Natural killer cell (primary cell): ENCODE results near the gene GYS1. TPM values are rescaled to one million over a fixed set of nuclear protein-coding genes. Genes with fewer than 3 reads are reported as not detected.

Experiments
- ATAC-seq, 3 donors: fragments of 150-1000 bp in 2 of 3; fragments of 200-7000 bp in 1 of 3; cut with Tn5 transposase; 1 replicate in 1 of 3; 2 replicates in 2 of 3; pipeline ENCODE4 v1.10.0; 2021; ENCODE audit warnings: mild to moderate bottlenecking in 2 of 3, moderate library complexity in 2 of 3
- DNase-seq, 2 donors: peaks; one replicate each; pipeline versions ENCODE4 v3.0.0 to v3.0.0-alpha.2; 2013 to 2021; ENCODE audit warnings: mixed read lengths in 1 of 2
- H3K27ac ChIP-seq: one replicate; pipeline ENCODE4 v1.5.1; 2013; ENCODE audit warnings: mild to moderate bottlenecking, low read length
- H3K27me3 ChIP-seq: one replicate; pipeline ENCODE4 v1.6.1; 2013; ENCODE audit warnings: low read length; ENCODE audit not compliant: control insufficient read depth, insufficient read depth
- H3K36me3 ChIP-seq: one replicate; pipeline ENCODE4 v1.6.1; 2013; ENCODE audit warnings: low read length; ENCODE audit not compliant: control insufficient read depth, insufficient read depth
- H3K4me1 ChIP-seq: one replicate; pipeline ENCODE4 v1.6.1; 2013; ENCODE audit warnings: low read length; ENCODE audit not compliant: control insufficient read depth, insufficient read depth
- H3K4me3 ChIP-seq: one replicate; pipeline ENCODE4 v1.5.1; 2013; ENCODE audit warnings: low read length
- H3K9me3 ChIP-seq: one replicate; pipeline ENCODE4 v1.6.1; 2013; ENCODE audit warnings: low read length; ENCODE audit not compliant: control insufficient read depth, insufficient read depth
- H3K27ac Mint-ChIP-seq, 2 donors: one replicate each; pipeline ENCODE4 v1.8.0; 2022; ENCODE audit warnings: mild to moderate bottlenecking in 2 of 2, mixed read lengths in 2 of 2, moderate library complexity in 1 of 2
- H3K27me3 Mint-ChIP-seq, 2 donors: one replicate each; pipeline ENCODE4 v1.8.0; 2022; ENCODE audit warnings: low read depth in 2 of 2, mixed read lengths in 2 of 2
- H3K36me3 Mint-ChIP-seq: one replicate; pipeline ENCODE4 v1.8.0; 2022; ENCODE audit warnings: mixed read lengths
- H3K4me1 Mint-ChIP-seq, 2 donors: one replicate each; pipeline ENCODE4 v1.8.0; 2022; ENCODE audit warnings: mixed read lengths in 2 of 2
- H3K4me3 Mint-ChIP-seq: one replicate; pipeline ENCODE4 v1.8.0; 2022; ENCODE audit warnings: mild to moderate bottlenecking, moderate library complexity, mixed read lengths
- H3K9me3 Mint-ChIP-seq, 2 donors: one replicate each; pipeline ENCODE4 v1.8.0; 2022; ENCODE audit warnings: mixed read lengths in 2 of 2
- WGBS: methylation state at CpG from one replicate; pipeline ENCODE4 v1.1.7; 2013; ENCODE audit warnings: missing lambda C conversion rate; ENCODE audit not compliant: insufficient coverage; 5-methylcytosine and 5-hydroxymethylcytosine counted together
- intact Hi-C: fragments of 100-400 bp; cut with micrococcal nuclease; formaldehyde crosslinking; loops from one replicate; pipeline ENCODE4 v1.14.2; 2022
- total RNA-seq, 4 donors: library from RNA; stranded (reverse); fragments of 120-200 nt in 1 of 4; gene quantifications; one replicate each; pipeline versions ENCODE4 v1.2.3 to v1.2.4, GENCODE V29; 2013 to 2022
- TF ChIP-seq, protein P1 (sequence below): fragments of 200-600 bp; IDR thresholded peaks from one replicate; pipeline ENCODE4 v1.8.0; 2022; ENCODE audit warnings: antibody characterized with exemption

GYS1 gene
- total RNA-seq, 3 donors from 2014 or later (not counting 1 experiment from before 2014, with no cell fraction given), result 31.6 to 34.5 (median 34.4) TPM

- Histone ChIP-seq H3K27me3 (peaks cover 3% of the 10 kb centered on the region), H3K27ac (no peak within 1 kb of the TSS), H3K36me3 (no peaks in the 10 kb centered on the region), H3K9me3 (no peaks in the 10 kb centered on the region), H3K4me1 (peaks cover 33% of the 10 kb centered on the region), H3K4me3 (peak within 1 kb of the TSS; percentile 50)
- ATAC-seq, result no peak
- DNase-seq, result peak in 1 of 2 donors; percentile 8
- peaks cover 0 to 7% of the 10 kb centered on the region in 2 donors for H3K27me3 Mint-ChIP-seq
- H3K36me3 Mint-ChIP-seq, result no peaks in the 10 kb centered on the region
- intact Hi-C loops, result no loop called here
- peaks cover 15 to 36% of the 10 kb centered on the region in 2 donors for H3K4me1 Mint-ChIP-seq
- H3K9me3 Mint-ChIP-seq, result no peaks in the 10 kb centered on the region
- 67% methylated on average over 16 of the region's 17 CpGs for WGBS
- peak within 1 kb of the TSS in 1 of 2 donors; percentile 84 for H3K27ac Mint-ChIP-seq
- H3K4me3 Mint-ChIP-seq, result peak within 1 kb of the TSS; percentile 86
- TF ChIP-seq, protein P1, sequence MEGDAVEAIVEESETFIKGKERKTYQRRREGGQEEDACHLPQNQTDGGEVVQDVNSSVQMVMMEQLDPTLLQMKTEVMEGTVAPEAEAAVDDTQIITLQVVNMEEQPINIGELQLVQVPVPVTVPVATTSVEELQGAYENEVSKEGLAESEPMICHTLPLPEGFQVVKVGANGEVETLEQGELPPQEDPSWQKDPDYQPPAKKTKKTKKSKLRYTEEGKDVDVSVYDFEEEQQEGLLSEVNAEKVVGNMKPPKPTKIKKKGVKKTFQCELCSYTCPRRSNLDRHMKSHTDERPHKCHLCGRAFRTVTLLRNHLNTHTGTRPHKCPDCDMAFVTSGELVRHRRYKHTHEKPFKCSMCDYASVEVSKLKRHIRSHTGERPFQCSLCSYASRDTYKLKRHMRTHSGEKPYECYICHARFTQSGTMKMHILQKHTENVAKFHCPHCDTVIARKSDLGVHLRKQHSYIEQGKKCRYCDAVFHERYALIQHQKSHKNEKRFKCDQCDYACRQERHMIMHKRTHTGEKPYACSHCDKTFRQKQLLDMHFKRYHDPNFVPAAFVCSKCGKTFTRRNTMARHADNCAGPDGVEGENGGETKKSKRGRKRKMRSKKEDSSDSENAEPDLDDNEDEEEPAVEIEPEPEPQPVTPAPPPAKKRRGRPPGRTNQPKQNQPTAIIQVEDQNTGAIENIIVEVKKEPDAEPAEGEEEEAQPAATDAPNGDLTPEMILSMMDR, result no peak
These were observed 24.0 kb upstream of the GYS1 start, which contains the start of gene LHB for GRCh38 chr19:49017041-49017665. LHB (minus strand) TSS chr19:49017091; CDS start chr19:49017081, 10 bp downstream.

GRCh38 chr19:49016067-49016839 lies 23.1 kb upstream of the GYS1 start:
- H3K4me1 ChIP-seq, result peaks cover 33% of the 10 kb centered on the region
- H3K4me3 ChIP-seq, result no peak overlapping the region
- no peaks in the 10 kb centered on the region for H3K36me3 Mint-ChIP-seq
- H3K4me3 Mint-ChIP-seq, result peak overlapping the region; percentile 49
- H3K9me3 Mint-ChIP-seq, result no peaks in the 10 kb centered on the region
- H3K4me1 Mint-ChIP-seq, result peaks cover 15 to 33% of the 10 kb centered on the region in 2 donors
- peaks cover 6% of the 10 kb centered on the region for H3K36me3 ChIP-seq
- peaks cover 0 to 7% of the 10 kb centered on the region in 2 donors for H3K27me3 Mint-ChIP-seq
- DNase-seq, result peak in 1 of 2 donors; percentile 6
- H3K27ac ChIP-seq, result no peak overlapping the region
- ATAC-seq, result no peak
- 95% methylated on average over 16 of the region's 29 CpGs for WGBS
- no peaks in the 10 kb centered on the region for H3K9me3 ChIP-seq
- TF ChIP-seq, protein P1, result no peak
- intact Hi-C loops, result no loop called here
- H3K27ac Mint-ChIP-seq, result no peak overlapping the region
- peaks cover 3% of the 10 kb centered on the region for H3K27me3 ChIP-seq

DNA sequence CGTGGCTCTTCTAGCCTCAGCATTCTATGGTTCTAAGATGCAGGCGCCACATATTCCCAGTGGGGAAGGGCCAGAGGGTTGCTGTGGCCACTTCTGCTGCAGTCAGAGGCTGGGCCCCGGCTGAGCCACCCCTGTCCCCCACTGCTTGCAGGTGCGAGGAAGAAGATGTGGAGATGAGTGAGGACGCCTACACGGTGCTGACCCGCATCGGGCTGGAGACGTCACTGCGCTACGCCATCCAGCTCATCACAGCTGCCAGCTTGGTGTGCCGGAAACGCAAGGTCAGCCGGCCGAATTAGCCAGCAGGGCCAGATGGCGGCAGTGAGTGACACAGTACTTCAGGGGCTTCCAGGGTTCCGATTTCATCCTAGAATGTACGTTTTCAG lies 21.8 kb upstream of the GYS1 start:
- H3K27ac Mint-ChIP-seq, result no peak overlapping the region
- peaks cover 0 to 4% of the 10 kb centered on the region in 2 donors for H3K27me3 Mint-ChIP-seq
- ATAC-seq (no peak), DNase-seq (no peak)
- Histone ChIP-seq H3K27me3 (peaks cover 3% of the 10 kb centered on the region), H3K36me3 (peaks cover 19% of the 10 kb centered on the region), H3K9me3 (no peaks in the 10 kb centered on the region), H3K4me3 (no peak overlapping the region), H3K27ac (no peak overlapping the region), H3K4me1 (peaks cover 25% of the 10 kb centered on the region)
- intact Hi-C loops, result no loop called here
- H3K4me3 Mint-ChIP-seq, result no peak overlapping the region
- H3K4me1 Mint-ChIP-seq, result peaks cover 15 to 27% of the 10 kb centered on the region in 2 donors
- H3K9me3 Mint-ChIP-seq, result no peaks in the 10 kb centered on the region
- WGBS, result 92% methylated on average over 18 of the region's 18 CpGs
- H3K36me3 Mint-ChIP-seq, result no peaks in the 10 kb centered on the region
- TF ChIP-seq, protein P1, result no peak
